Stimulated activated CD4-positive, alpha-beta T cell treated with anti-CD3 and anti-CD28 coated beads, Interleukin-1b, Interleukin-23, amount 100 ng/mL, for 24 hours (primary cell): ENCODE data around the gene DNAJB8.
A peak's percentile ranks its signal among the peaks of the same experiment; 100 is the strongest.

Source experiments
- DNase-seq, 4 experiments: peaks; one replicate each; pipeline ENCODE4 v3.0.0-alpha.2; 2020; ENCODE audit warnings: low read depth in 4 of 4, low spot score in 1 of 4

DNAJB8 gene

DNA sequence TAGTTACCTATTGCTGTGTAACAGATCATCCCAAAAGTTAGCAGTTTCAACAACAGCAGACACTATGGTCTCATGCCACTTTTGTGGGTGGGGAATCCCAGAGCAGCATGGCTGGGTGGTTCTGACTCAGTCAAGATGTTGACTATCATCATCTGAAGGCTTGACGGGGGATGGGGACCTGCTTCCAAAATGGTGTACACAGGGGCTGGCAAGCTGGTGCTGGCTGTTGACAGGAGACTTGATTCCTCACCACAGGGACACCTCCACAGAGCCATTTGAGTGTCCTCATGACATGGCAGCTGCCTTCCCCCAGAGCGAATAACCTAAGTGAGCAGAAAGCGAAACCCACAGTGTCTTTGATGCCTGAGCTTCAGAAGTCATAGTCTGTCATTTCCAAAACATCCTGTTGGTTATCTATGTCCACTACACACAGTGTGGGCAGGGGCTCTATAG is 19.1 kb downstream of the DNAJB8 start:
- peak in 2 of 4 experiments; percentile 43 to 58 for DNase-seq

DNA sequence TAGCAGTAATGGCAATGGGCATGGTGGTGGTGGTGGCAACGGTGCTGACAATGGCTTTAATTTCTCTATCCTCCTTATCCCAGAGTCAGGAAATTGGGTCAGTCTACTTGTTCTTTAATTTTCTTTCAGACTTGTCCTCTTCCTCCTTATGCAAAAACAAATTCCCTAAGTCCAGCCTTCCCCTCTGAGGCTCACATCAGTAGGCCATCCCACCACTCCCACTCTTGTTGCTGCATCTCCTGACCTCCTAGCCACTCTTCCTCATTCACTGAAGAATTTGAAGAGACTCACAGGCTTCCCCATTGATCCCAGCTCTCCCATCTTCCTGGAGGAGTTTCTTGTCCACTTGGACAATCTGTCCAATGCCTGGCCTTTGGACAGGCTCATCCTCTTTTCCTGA is 19.9 kb downstream of the DNAJB8 start:
- DNase-seq, result no peak

DNA sequence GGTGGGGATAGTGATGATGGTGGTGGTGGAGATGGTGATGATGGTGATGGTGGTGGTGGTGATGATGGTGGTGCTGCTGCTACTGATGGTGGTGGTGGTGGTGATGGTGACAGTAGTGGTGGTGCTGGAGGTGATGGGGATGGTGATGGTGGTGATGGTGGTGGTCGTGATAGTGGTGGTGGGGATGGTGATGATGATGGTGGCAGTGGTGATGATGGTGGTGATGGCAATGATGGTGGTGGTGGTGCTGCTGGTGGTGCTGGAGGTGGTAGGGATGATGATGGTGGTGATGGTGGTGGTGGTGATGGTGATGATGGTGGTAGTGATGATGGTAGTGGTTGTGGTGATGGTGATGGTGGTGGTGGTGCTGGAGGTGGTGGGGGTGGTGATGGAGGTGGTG is 21.3 kb downstream of the DNAJB8 start:
- DNase-seq, result no peak

DNA sequence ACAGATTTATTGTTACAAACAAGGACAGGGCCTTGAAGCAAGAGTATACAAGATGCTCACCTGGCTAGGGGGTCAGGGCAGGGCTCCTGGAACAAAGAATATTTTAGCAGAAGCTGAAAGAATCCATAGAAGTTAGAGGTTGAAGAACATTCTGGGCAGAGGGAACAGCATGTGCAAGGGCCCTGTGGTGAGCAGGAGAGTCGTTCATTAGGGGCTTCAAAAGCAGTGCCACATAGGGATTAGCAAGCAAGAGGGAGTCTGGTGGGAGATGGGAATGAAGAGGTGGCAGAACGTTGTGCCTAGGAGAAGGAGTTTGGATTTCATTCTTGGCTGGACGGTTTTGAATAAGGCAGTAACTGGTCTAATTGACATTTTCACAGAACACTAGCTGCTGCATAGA is 22.9 kb downstream of the DNAJB8 start:
- no peak for DNase-seq

DNA sequence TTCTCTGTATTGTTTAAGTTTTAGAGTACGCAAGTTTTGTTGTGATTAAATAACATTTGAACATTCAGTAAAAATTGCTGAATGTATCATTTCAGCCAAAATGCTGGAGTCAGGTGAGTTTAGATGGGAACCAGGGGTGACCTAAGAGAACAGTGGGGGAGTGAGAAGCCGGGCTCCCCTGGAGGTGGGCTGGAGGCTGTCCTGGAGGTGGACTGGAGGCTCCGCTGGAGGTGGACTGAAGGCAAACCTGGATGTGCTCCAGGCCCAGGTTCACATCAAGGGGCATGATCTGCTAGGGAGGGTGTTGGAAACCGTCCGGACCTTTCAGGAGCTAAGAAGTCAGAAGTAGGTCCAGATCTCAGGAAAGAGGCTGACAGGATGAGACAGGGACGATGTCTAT is 23.7 kb downstream of the DNAJB8 start:
- no peak for DNase-seq

DNA sequence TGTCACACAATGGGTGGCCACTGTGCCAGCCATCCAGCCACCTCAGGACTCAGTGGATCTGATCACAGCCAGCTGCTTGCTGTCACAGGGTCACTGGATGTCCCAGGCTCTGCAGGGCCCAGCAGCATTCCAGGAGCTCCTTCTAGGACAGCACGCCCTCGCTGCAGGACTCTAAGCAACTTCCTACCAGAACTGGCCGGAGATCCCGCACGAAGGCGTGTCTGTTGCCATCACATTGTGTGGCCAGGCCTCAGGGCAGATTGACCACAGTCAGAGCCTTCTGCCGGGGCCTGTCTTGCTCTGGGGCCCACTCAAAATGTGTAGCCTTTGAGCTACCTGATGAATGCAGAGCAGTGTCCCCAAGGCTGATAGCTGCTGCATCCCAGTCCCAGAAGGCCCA is 24.6 kb downstream of the DNAJB8 start:
- DNase-seq, result no peak

DNA sequence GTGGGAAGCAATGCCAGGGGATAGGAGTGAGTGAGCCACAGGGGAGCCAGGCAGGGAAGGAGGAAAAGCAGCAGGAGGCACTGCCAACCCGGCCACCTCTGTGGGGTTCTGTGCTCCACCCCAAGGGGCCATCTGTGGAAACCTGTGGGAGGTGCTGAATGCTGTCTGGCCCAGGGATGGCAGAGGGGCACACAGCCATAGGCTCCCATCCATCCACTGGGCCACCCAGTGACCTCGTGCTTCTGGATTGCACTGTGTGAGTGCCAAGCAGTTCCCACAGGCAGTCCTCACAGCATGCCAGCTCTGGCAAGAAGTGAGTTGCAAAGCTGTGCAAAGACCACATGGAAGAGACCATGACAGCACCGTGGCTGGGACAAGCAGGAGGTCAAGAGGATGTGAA is 27.5 kb downstream of the DNAJB8 start:
- DNase-seq, result no peak

DNA sequence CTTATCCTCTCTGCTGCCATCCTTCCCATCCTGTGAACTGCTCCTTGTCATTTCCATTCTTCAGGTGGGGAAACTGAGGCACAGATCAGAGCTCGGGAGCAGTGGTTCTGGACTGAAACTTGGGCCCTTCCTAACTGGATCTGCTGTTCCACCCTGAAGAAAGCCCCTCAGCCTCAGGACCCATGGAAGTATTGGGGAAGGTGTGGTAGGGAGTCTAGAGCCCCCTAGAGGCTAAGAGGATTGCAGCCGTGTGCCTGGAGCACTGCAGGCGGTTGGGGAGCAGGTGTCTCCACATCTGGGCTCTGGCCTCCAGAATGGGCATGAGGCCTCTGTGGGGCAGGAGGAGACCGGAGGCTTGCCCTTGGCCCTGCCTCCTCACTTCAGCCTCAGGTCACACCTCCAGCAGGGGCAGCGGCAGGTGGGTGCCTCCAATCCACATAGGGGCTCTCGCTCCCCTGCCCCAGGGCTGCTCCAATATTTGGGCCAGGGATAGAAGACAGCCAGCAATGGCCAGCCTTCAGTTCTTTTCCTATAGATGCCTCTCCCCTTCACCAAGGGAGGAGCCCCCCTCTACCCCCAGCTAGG is 28.1 kb downstream of the DNAJB8 start:
- DNase-seq, result no peak

DNA sequence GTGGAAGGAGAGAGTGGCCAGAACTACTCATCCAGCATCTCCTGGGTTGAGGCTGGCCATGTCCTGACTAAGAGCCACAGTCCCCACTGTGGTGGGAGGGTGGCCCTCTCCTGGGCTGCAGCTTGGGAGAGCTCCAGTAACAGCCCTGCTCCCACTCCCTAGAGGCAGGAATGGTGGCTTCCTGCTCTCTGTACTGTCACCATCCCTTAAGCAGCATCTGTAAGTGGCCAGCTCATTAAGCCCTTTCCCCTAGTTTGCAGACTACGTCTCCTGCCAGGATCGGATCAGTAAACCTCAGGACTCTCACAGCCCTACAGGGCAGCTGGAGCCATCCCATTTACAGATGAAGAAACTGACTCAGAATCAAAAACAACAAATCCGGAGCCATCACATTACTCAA is 30.5 kb downstream of the DNAJB8 start:
- no peak for DNase-seq

DNA sequence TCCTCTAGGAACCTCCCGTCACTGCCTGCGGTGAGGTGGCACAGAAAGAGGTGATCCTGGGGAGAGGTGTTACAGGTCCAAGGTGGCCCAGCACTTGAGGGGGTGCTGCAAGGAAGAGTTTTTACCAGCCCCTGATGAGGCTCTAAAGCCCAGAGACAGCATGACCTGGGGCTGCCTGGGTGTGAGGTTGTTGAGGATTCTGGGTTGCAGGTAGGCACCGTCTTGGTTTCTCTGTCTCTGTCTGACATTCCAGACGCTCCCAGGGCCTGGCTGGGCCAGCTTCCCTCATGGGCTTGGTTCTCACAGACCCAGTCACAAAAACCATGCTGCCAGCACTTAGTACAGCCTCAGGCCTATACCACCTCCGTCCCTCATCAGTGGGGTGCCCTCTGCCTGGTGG is 31.1 kb downstream of the DNAJB8 start:
- DNase-seq, result no peak

DNA sequence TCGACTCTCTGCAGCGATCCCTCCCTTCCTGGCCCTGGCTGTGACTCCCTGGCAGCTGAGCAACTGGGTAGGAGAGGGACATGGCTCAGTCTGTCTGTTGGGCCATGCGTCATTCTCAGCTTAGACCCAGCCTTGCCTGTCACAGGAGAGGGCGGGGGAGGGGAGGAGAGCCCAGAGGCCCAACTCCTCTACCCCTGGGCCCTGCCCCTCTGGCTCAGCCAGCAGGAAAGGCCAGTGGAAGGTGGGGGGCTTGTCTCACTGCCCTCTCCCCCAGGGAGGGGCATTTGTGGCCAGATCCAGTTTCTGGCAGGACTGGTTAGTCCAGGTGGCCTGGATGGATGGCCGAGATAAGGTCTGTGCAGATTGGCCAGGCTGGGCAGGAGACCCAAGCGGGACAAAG is 31.6 kb downstream of the DNAJB8 start:
- DNase-seq, result no peak

DNA sequence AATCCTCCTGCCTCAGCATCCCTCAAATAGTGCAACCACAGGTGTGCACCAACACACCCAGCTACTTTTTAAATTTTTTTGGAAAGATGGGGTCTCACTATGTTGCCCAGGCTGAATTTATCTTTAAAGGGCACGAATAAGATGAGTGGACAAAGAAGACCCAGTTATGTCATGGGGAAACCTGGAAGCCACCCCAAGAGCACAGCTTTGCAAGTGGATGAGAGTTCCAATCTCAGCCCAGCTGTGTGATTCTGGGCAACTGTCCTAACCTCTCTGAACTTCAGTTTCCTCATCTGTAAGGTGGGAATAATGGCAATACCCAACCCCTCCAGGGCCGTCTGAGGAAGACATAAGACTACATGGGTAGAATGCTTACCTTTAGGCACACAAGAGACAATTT is 32.2 kb downstream of the DNAJB8 start:
- no peak for DNase-seq

DNA sequence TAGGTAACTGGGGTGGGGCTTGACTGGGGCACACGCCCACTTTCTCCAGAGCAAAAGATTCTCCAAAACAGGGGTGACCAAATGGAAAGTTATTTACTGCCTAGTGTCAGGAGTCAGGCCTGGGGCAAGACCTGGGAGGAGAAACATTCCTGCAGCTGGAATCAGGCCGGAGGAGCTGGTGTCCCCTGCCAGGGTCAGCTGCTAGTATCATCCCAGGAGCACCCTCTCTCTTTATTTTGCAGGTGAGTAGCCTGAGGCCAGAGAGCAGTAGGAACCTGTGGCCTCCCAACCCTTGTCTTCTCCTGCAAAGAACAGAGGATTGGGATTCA is 32.9 kb downstream of the DNAJB8 start:
- DNase-seq, result no peak

DNA sequence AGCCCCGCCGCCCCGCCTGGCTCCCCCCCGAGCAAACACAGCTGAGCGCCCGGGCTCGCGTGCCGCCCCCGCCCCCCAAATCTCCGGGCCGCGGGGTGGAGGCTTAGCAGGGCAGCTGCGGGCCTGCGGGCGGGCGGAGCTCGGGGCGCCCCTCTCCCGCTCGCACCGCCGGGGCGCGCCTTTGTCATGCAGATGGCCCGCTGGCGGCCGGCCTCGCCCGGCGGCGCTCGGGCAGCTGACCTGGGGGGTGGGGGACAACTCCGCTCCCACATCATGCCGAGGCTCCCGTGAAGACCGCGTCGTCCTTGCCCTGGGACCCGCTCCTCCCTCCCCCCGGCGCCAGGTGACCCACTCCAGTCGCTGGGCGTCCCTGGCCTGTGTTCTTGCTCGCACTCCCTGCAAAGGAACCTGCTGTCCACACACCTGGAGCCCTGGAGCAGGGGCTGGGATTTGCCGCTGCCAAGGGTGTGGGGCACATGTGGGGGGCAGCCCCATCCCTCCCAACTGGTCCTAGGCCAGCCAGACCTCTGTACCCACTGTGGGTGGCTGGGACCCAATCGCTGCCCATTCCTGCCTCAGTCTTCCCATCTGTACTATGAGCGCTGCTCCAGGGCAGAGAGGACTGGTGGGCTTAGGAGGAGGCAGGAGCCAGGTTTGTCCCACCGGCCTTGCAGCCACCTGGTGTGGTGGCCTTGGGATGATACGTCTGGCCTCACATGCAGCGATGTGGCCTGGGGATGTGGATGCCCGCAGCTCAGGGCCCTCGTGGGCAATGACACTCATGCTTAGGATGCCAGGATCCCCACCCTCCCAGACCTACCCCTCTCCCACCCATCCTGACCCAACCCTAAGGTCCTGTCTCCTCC is 33.5 kb downstream of the DNAJB8 start:
- DNase-seq, result no peak

DNA sequence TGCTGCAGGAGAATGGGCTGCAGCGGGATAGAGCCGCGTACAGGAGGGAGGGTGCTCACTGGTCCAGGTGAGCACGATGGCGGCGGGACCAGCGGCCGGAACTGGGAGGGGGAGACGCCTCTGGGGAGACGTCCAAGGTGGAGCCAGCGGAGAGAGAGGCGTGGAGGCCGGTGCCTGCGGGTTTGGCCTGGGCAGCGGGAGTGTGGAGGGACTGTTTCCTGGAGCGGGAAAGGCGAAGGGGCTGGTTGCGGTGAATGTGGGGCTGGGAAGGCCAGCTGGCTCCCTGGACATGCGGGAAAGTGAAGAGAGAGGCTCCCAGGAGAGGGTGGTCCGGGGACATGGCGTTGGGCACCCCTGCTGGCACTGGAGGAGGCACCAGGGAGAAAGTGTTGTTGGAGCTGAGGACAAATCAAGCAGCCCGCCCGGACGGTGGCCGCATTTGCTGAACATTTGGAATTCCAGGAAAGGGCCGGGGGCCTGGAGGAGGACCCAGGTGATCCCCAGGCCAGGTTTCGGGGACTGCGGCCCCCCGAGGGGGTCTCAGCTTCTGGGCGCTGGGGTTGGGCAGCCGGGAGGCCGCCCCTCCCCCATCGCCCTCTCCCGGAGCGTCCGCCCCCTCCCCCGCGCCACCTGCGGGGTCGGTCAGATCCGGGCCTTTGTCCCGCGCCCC is 34.3 kb downstream of the DNAJB8 start:
- no peak for DNase-seq

DNA sequence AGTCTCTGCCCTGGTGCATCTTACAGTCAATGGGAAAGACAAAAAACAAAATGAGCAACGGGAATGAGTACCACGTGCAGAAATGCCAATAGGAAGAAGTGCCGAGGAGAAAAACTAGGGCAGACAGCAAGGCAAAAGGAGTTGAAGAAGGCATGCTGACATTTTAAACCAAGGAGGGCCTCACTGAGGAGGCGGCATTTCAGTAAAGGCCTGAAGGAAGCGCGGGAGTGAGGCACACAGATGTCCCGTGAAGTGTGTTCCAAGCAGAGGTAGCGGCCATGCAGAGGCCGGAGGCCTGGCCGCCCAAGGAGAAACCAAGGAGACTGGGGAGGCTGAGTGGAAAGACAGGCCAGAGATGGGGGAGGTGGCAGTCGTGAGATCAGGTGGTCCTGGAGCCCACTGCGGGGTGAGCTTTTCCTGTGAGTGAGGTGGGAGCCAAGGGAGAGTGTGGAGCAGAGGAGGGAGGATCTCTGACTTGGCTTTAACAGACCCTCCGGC is 34.8 kb downstream of the DNAJB8 start:
- DNase-seq, result no peak

DNA sequence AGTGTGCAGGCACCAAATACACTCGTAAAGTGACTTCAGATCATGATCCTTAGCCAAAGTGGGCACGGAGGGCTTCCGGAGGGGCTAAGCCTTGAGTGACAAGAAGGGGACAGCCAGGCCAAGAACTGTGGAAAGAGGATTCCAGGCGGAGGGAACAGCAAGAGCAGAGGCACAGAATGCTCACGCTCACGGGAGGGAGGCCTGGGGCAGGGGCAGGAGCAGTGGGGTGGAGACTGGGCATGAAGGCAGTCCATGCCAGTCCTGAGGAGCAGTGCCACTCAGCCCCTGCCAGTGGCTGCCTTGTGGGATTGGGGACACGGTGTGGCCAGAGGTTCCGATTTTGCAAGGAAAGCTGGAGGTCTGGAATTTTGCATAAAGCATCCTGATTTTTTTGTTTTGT is 36.0 kb downstream of the DNAJB8 start:
- DNase-seq, result no peak

DNA sequence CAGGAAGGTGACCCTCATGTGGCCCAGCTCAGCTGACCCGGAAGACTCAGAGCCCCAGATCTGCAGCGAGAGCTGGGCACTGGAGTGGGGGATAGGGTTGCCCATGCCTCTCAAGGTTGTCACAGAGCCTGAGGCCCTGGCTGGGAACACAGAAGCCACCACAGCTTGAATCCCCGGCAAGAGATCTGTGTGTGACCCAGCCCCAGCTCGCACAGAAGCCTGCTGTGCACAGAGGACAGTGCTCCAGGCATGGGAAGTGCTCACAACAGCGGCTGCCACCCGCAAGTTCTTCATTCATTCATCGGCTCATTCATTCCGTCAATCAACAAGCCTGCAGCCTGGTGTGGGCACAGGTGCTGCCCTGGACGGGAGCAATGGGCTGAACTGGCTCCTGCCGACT is 36.4 kb downstream of the DNAJB8 start:
- no peak for DNase-seq

DNA sequence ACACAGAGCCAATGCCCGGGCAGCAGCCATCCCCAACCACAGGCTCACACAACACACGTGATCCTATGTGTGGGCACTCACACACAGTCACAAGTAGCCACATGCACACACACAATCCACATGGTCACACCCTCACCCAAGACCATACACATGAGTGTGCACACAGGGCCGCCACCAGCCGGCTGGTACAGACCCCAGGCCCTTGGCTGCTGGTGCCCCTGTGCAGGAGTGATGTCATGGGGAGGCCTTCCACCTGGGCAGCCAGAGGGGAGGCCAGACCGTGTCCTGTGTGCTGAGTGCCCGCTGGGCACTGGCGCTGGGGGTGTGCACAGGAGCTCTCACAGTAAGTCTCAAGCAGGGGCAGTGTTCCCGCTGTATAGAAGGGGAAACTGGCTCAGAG is 36.9 kb downstream of the DNAJB8 start:
- no peak for DNase-seq

DNA sequence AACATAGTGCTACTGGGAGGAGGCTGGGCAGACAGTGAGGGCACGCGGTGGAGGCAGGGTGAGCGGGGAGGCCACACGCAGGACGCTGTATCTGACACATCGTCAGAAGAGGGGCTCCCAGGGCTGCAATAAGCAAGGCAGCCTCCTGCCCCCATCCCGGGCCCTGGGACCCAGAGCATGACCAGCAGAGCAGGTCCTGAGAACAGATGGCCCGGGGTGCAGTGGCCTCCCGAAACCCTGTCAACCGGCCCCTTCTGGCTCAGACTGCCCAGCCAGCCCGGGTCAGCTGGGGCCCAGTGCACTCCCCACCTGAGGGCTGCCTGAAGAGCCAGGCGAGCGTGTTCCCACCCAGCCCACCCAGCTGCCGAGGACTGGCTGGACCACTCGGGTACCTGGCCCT is 37.4 kb downstream of the DNAJB8 start:
- no peak for DNase-seq

DNA sequence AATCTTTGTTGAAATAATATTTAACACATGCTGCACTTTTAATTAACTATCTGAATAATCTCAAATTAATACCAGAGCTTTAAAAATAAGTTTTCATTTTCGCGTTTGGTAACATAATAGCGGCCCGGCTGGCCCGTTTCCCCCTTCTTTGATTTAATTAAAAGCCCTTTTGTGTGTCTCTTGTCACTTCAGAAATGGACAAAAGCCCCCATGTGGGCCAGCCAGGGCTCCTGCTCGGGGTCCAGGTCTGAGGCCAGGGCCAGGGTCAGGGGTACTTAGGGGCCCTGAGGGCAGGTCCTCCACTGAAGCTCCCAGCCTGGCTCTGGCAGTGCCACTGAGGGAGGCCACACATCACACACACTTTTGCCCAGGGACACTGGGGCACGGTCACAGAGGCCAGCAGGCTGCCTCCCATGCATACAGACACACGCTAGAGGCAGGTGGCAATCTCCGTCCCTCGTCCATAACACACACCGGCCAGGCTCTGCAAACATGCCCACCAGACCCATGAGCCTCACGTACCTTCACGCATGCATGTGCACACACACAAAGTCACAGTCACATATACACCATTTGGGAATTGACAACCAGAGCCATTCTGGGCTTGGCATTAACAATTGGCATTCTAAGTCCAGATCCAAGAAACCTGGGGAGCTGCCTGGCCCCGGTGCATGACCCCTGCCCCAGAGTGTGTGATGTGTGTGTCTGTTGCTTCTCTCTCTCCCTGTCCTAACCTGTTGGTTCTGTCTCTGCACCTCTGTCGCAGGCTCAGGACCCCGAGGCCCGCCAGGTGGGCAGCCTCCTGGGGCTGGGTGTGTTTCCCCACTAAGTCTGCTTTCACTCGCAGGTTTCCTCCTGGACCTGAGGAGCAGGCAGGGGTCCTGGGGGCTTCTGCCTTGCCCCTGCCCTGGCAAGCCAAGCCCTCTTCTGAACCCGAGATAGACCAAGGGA is 38.5 kb downstream of the DNAJB8 start:
- DNase-seq, result no peak
